Measurements from ENCODE around the gene ETF1.
"Not testable (repeated sequence)": the region's sequence is repeated elsewhere in the genome, so short reads cannot be mapped to it uniquely, and the experiment has no call there.

The ETF1 gene

DNA sequence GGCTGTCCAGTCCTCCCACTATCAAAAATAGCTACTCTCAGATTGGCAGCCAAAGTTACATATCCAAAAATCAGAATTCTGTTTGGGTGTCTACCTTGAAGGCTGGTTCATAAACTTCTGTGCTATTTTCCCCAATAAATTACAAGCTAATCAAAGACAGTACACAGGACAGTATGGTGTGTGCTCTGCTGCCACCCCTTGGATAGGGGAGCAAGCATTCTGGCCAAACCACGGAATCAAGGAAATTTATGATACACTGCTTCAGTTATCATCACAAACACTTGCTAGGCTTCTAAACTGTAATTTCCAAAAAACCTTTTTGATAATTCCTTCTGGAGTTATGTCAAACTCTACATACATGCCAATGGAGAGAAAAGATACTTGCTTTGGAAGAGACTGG is 15.9 kb downstream of the ETF1 start:
- Histone ChIP-seq H3K4me1 (ENCODE audit: control insufficient read depth in 1 of 2, insufficient read depth in 2 of 2, low read length in 2 of 2) (no peaks in the 10 kb centered on the region), H3K36me3 (ENCODE audit: control insufficient read depth in 1 of 2, insufficient read depth in 2 of 2, low read length in 2 of 2) (peaks cover 0 to 4% of the 10 kb centered on the region in 2 donors), H3K9me3 (ENCODE audit: control insufficient read depth in 1 of 2, low read length in 2 of 2) (no peaks in the 10 kb centered on the region), H3K4me3 (ENCODE audit: low read depth in 1 of 2, low read length in 2 of 2) (no peak overlapping the region), H3K27ac (ENCODE audit: low read length) (no peak overlapping the region), H3K27me3 (ENCODE audit: low read depth, low read length) (no peaks in the 10 kb centered on the region)

DNA sequence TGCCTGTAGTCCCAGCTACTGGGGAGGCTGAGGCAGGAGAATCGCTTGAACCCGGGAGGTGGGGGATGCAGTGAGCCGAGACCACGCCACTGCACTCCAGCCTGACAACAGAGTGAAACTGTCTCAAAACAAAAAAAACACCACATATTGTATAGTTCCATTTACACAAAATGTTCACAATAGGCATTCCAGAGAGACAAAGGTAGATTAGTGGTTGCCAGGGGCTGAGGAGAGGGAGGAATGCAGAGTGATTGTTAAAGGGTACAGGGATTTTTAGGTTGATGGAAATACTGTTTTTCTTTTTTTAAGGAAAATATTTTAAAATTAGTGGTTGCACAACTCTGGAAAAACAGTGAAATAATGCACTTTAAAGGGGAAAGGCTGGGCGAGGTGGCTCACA is 19.6 kb downstream of the ETF1 start:
- peaks cover 2 to 3% of the 10 kb centered on the region in 2 donors for H3K36me3 ChIP-seq (ENCODE audit: control insufficient read depth in 1 of 2, insufficient read depth in 2 of 2, low read length in 2 of 2)

DNA sequence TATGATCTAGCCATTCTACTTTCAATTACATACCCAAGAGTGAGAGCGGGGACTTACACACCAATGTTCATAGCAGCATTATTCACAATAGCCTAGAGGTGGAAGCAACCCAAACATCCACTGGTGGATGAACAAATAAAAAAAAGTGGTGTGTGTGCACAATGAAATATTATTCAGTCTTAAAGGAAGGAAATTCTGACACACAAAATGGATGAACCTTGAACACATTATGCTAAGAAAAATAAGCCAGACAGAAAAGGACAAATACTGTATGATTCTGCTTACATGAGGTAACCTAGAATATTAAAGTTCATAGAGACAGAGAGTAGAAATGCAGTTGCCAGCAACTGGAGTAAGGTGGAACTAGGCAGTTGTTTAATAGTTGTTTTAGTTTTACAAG is 22.1 kb downstream of the ETF1 start:
- Histone ChIP-seq H3K9me3 (ENCODE audit: control insufficient read depth in 1 of 2, low read length in 2 of 2) (no peaks in the 10 kb centered on the region), H3K4me1 (ENCODE audit: control insufficient read depth in 1 of 2, insufficient read depth in 2 of 2, low read length in 2 of 2) (no peaks in the 10 kb centered on the region), H3K4me3 (ENCODE audit: low read depth in 1 of 2, low read length in 2 of 2) (no peak overlapping the region), H3K27ac (ENCODE audit: low read length) (no peak overlapping the region), H3K36me3 (ENCODE audit: control insufficient read depth in 1 of 2, insufficient read depth in 2 of 2, low read length in 2 of 2) (peaks cover 21 to 26% of the 10 kb centered on the region in 2 donors), H3K27me3 (ENCODE audit: low read depth, low read length) (no peaks in the 10 kb centered on the region)

More for the DNA sequence above, 19.6 kb downstream of the ETF1 start:
- no peaks in the 10 kb centered on the region for H3K27me3 ChIP-seq (ENCODE audit: low read depth, low read length)
- no peak overlapping the region for H3K4me3 ChIP-seq (ENCODE audit: low read depth in 1 of 2, low read length in 2 of 2)
- H3K4me1 ChIP-seq (ENCODE audit: control insufficient read depth in 1 of 2, insufficient read depth in 2 of 2, low read length in 2 of 2): no peaks in the 10 kb centered on the region
- H3K9me3 ChIP-seq (ENCODE audit: control insufficient read depth in 1 of 2, low read length in 2 of 2): no peaks in the 10 kb centered on the region
- H3K27ac ChIP-seq (ENCODE audit: low read length): no peak overlapping the region

DNA sequence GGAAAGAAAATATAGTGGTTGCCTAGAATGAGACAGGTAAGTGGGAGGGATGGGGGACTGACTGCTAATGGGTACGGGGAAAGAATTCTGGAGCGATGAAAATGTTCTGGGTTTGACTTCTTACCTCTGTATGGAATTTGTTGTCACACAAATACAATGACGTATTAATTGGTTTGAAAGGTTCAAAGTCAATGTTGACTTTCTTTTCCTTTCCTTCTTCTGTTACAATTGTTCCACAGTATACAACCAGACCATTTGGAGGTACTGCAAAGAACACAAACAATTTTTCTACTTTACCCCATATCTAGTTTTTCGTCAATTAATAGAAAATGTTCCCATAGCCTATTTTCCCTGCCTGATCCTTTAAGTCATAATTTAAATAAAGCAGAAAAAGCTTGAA is 25.6 kb downstream of the ETF1 start:
- Histone ChIP-seq H3K4me1 (ENCODE audit: control insufficient read depth in 1 of 2, insufficient read depth in 2 of 2, low read length in 2 of 2) (no peaks in the 10 kb centered on the region), H3K9me3 (ENCODE audit: control insufficient read depth in 1 of 2, low read length in 2 of 2) (no peaks in the 10 kb centered on the region), H3K27ac (ENCODE audit: low read length) (no peak overlapping the region), H3K36me3 (ENCODE audit: control insufficient read depth in 1 of 2, insufficient read depth in 2 of 2, low read length in 2 of 2) (peaks cover 50 to 55% of the 10 kb centered on the region in 2 donors), H3K27me3 (ENCODE audit: low read depth, low read length) (no peaks in the 10 kb centered on the region), H3K4me3 (ENCODE audit: low read depth in 1 of 2, low read length in 2 of 2) (no peak overlapping the region)

DNA sequence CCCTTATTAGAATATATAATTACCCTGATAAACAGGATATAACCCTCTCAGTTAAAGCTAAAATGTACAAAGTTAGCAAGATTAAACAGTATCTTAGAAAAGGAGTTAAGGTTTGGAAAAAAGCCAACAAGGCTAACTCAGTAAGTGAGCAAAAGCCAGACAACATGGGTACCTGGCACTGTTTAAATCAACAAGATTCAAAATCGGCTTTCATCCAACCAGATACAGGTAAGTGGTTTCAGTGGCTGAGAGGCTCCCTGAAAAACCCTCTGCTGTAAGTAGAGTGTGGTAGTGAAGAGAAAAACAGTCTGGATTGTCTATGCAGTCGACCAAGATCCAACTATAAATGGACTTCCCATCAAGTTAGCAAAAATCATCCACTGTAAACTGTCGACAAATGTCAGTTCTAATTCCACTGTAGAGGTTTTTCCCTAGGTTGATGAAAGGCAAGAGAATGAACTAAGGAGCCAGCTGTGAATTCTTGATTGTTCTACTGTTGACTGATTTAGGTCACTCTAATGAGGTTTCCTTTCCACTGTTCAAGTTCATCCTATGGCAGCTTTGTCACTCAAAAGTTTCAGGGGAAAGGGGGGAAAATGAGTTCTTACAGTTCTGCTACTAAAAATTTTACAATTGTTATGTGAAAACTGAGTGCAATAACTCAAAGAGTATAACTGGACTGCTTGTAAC is 27.3 kb downstream of the ETF1 start:
- Histone ChIP-seq H3K4me1 (ENCODE audit: control insufficient read depth in 1 of 2, insufficient read depth in 2 of 2, low read length in 2 of 2) (no peaks in the 10 kb centered on the region), H3K9me3 (ENCODE audit: control insufficient read depth in 1 of 2, low read length in 2 of 2) (no peaks in the 10 kb centered on the region), H3K36me3 (ENCODE audit: control insufficient read depth in 1 of 2, insufficient read depth in 2 of 2, low read length in 2 of 2) (peaks cover 59 to 61% of the 10 kb centered on the region in 2 donors), H3K27ac (ENCODE audit: low read length) (no peak overlapping the region), H3K4me3 (ENCODE audit: low read depth in 1 of 2, low read length in 2 of 2) (no peak overlapping the region), H3K27me3 (ENCODE audit: low read depth, low read length) (no peaks in the 10 kb centered on the region)

DNA sequence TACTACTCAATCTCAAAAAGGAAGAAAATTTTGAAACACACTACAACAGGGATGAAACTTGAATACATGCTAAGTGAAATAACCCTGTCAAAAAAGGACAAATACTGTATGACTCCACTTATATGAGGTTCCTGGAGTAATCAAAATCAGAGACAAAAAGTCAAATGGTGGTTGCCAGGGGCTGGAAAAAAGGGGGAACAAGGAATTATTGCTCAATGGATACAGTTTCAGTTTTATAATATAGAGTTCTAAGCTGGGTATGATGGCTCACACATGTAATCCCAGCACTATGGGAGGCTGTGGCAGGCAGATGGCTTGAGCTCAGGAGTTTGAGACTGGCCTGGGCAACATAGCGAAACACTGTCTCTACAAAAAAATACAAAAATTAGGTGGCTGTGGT is 29.0 kb downstream of the ETF1 start:
- no peak overlapping the region for H3K4me3 ChIP-seq (ENCODE audit: low read depth in 1 of 2, low read length in 2 of 2)
- no peaks in the 10 kb centered on the region for H3K9me3 ChIP-seq (ENCODE audit: control insufficient read depth in 1 of 2, low read length in 2 of 2)
- H3K27me3 ChIP-seq (ENCODE audit: low read depth, low read length): no peaks in the 10 kb centered on the region
- H3K27ac ChIP-seq (ENCODE audit: low read length): no peak overlapping the region
- H3K4me1 ChIP-seq (ENCODE audit: control insufficient read depth in 1 of 2, insufficient read depth in 2 of 2, low read length in 2 of 2): no peaks in the 10 kb centered on the region
- H3K36me3 ChIP-seq (ENCODE audit: control insufficient read depth in 1 of 2, insufficient read depth in 2 of 2, low read length in 2 of 2): peaks cover 66 to 74% of the 10 kb centered on the region in 2 donors

DNA sequence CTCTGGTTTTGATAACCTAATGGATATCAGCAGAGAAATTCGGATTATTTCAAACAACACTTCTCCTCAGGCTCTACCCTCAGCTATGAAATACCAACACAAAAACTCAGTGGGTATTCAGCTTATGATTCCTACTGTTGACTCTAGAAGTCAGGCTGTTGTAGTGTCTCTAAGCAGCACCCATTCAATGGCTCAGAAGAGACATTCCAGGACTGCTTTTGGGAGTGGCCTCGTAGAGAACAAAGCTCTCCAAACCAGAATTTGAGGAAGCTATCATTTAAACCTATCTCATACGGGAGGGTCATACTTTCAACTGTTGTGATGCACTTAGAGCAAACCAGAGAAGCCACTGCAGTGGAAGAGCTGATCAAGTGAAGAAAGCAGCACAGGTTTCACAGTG is 34.1 kb downstream of the ETF1 start:
- Histone ChIP-seq H3K4me3 (ENCODE audit: low read depth in 1 of 2, low read length in 2 of 2) (no peak overlapping the region), H3K27ac (ENCODE audit: low read length) (no peak overlapping the region), H3K36me3 (ENCODE audit: control insufficient read depth in 1 of 2, insufficient read depth in 2 of 2, low read length in 2 of 2) (peaks cover 42 to 52% of the 10 kb centered on the region in 2 donors)

DNA sequence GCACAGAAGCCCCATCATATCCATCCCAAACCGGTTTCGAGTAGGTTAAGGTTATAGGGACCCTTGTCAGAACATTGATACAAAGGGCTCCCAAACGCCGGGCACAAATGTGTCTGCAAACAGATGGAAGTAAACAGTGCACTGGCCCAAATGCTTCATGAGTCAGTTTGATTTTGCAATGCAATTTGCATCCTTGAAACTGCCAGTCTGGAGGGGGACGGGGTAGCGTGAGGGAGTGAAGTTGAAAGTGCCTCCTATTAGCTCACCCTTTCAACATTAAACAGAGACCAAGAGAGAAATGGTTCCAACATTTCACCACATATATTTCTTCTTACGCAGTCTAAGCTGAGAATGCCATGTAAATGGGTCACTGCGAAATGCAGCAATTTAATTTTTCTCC is 35.6 kb downstream of the ETF1 start:
- not testable (repeated sequence) for H3K27ac ChIP-seq (ENCODE audit: low read length); H3K27me3 ChIP-seq (ENCODE audit: low read depth, low read length); H3K4me3 ChIP-seq (ENCODE audit: low read depth in 1 of 2, low read length in 2 of 2); H3K9me3 ChIP-seq (ENCODE audit: control insufficient read depth in 1 of 2, low read length in 2 of 2)
- peaks cover 33 to 43% of the 10 kb centered on the region in 2 donors for H3K36me3 ChIP-seq (ENCODE audit: control insufficient read depth in 1 of 2, insufficient read depth in 2 of 2, low read length in 2 of 2)
- H3K4me1 ChIP-seq (ENCODE audit: control insufficient read depth in 1 of 2, insufficient read depth in 2 of 2, low read length in 2 of 2): peaks cover 8 to 18% of the 10 kb centered on the region in 2 donors

More for the DNA sequence above, 34.1 kb downstream of the ETF1 start:
- Histone ChIP-seq H3K4me1 (ENCODE audit: control insufficient read depth in 1 of 2, insufficient read depth in 2 of 2, low read length in 2 of 2) (peaks cover 4 to 10% of the 10 kb centered on the region in 2 donors), H3K9me3 (ENCODE audit: control insufficient read depth in 1 of 2, low read length in 2 of 2) (no peaks in the 10 kb centered on the region), H3K27me3 (ENCODE audit: low read depth, low read length) (no peaks in the 10 kb centered on the region)

DNA sequence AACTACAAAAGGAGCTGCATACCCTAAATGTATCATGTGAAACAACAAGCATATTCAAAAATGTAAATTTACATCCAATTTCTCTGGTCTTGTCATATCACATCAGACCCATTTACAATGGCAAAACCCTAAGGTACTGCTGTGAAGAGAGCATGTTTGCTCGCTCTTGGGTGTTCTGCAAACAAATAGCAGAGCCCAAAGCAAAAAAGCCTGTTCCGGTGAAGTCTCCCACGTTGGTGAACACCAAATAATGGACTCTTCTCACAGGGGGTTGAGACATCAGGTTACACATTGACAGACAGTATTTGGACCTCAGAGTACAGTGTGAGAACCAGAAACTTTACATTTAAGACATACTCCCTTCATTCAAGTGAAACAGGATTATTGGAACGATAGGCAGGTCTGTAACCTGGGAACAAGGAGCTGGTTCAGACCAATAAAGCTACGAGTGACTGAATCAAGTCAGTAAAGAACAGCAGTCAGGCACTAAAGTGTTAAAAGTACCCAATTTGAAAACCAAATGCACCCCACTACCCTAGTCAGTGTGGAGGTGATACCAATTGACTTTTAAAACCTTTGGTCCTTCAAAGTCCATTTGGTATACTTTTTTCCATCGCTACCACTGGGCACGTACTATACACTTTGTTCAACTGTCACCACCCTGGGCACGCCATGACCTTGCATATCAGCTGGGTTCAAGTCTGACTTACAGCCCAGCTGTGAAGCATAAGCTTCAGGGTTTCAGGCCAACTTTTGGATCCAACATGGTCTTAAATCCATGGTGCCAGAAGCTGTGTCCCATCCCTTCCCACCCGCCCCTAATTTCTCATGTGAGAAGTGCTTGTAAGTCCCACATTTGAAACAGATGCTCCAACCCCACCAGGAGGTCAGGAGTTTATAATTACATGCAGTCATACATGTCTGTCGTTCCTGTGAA is 36.4 kb downstream of the ETF1 start:
- Histone ChIP-seq H3K4me1 (ENCODE audit: control insufficient read depth in 1 of 2, insufficient read depth in 2 of 2, low read length in 2 of 2) (peaks cover 8 to 18% of the 10 kb centered on the region in 2 donors), H3K27ac (ENCODE audit: low read length) (no peak overlapping the region), H3K27me3 (ENCODE audit: low read depth, low read length) (no peaks in the 10 kb centered on the region), H3K9me3 (ENCODE audit: control insufficient read depth in 1 of 2, low read length in 2 of 2) (no peaks in the 10 kb centered on the region), H3K36me3 (ENCODE audit: control insufficient read depth in 1 of 2, insufficient read depth in 2 of 2, low read length in 2 of 2) (peaks cover 29 to 41% of the 10 kb centered on the region in 2 donors), H3K4me3 (ENCODE audit: low read depth in 1 of 2, low read length in 2 of 2) (no peak overlapping the region)

DNA sequence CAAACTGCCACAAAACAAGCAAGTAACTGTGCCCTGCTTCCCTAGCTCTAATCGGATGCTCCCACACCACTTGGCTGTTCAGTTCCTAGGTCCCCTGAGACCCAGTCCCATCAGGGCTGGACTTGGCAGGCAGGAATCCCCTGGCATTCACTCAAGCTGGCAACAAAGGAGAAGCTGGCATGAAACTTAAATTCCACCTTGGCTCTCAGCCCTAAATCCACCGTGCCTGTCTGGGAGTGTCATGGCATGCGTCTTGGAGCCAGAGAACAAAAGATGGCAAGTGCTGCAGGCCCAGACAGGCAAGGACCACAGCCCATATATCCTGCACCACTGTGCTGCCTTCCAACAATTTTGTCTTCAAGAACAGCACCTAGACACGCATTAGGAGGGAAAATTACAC is 38.2 kb downstream of the ETF1 start:
- no peaks in the 10 kb centered on the region for H3K9me3 ChIP-seq (ENCODE audit: control insufficient read depth in 1 of 2, low read length in 2 of 2)
- H3K27ac ChIP-seq (ENCODE audit: low read length): no peak overlapping the region
- peaks cover 19 to 28% of the 10 kb centered on the region in 2 donors for H3K36me3 ChIP-seq (ENCODE audit: control insufficient read depth in 1 of 2, insufficient read depth in 2 of 2, low read length in 2 of 2)
- peaks cover 8 to 18% of the 10 kb centered on the region in 2 donors for H3K4me1 ChIP-seq (ENCODE audit: control insufficient read depth in 1 of 2, insufficient read depth in 2 of 2, low read length in 2 of 2)
- H3K4me3 ChIP-seq (ENCODE audit: low read depth in 1 of 2, low read length in 2 of 2): no peak overlapping the region
- no peaks in the 10 kb centered on the region for H3K27me3 ChIP-seq (ENCODE audit: low read depth, low read length)

DNA sequence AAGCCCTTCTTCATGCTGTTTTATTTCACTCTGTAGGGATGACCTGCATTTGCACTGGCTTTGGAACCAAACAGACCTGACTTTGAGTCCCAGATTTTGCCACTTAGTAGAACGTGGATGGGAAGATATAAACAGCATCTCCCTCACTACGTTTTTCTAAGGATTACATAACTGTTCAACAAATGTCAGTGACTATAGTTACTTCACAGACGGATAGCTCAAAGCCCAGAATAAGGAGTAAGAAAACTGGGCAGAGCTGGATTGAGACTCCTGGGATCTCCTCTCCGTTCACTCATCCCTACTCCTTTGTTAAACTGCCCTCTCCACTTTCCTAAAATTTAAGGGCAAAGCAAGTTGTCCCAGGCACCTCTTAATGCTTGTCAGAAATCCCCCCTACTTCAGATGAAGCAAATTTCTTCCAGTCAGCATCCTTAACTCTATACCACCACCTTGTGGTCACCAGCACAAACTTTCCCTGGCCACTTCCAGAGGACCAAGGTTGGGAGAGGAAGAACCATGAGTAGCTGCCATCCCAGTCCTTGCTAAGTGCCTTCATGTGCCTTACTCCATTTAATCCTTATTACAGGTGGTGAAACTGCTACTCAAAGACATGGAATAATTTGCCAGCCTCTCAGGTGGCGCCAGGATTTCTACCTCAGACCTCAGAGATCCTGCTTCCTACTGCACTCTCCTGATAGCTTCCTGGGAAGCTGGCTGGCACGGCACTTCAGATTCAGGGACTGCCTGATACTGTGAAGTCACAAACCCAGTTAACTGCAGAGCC is 39.4 kb downstream of the ETF1 start:
- peaks cover 13 to 21% of the 10 kb centered on the region in 2 donors for H3K36me3 ChIP-seq (ENCODE audit: control insufficient read depth in 1 of 2, insufficient read depth in 2 of 2, low read length in 2 of 2)
- H3K4me1 ChIP-seq (ENCODE audit: control insufficient read depth in 1 of 2, insufficient read depth in 2 of 2, low read length in 2 of 2): peaks cover 8 to 18% of the 10 kb centered on the region in 2 donors
- H3K27ac ChIP-seq (ENCODE audit: low read length): no peak overlapping the region
- no peaks in the 10 kb centered on the region for H3K27me3 ChIP-seq (ENCODE audit: low read depth, low read length)
- no peak overlapping the region for H3K4me3 ChIP-seq (ENCODE audit: low read depth in 1 of 2, low read length in 2 of 2)
- H3K9me3 ChIP-seq (ENCODE audit: control insufficient read depth in 1 of 2, low read length in 2 of 2): no peaks in the 10 kb centered on the region
